Esophagus squamous epithelium (tissue), 4 donors: ENCODE results near the gene GALNT2.

Source experiments
- POLR2A ChIP-seq, 4 donors: fragments of 450-650 bp; IDR thresholded peaks; one replicate each; pipeline ENCODE4 v1.6.1; 2017; ENCODE audit warnings: antibody characterized with exemption in 4 of 4, mild to moderate bottlenecking in 4 of 4, moderate library complexity in 3 of 4
- TF ChIP-seq, protein P1 (sequence below), 6 experiments: fragments of 450-650 bp in 4 of 6; fragments of 200-600 bp in 2 of 6; sonication (generic) in 2 of 6; IDR thresholded peaks; one replicate each; pipeline ENCODE4 v1.5.1; 2016 to 2019; ENCODE audit warnings: antibody characterized with exemption in 6 of 6, mild to moderate bottlenecking in 4 of 6, moderate library complexity in 4 of 6

DNA sequence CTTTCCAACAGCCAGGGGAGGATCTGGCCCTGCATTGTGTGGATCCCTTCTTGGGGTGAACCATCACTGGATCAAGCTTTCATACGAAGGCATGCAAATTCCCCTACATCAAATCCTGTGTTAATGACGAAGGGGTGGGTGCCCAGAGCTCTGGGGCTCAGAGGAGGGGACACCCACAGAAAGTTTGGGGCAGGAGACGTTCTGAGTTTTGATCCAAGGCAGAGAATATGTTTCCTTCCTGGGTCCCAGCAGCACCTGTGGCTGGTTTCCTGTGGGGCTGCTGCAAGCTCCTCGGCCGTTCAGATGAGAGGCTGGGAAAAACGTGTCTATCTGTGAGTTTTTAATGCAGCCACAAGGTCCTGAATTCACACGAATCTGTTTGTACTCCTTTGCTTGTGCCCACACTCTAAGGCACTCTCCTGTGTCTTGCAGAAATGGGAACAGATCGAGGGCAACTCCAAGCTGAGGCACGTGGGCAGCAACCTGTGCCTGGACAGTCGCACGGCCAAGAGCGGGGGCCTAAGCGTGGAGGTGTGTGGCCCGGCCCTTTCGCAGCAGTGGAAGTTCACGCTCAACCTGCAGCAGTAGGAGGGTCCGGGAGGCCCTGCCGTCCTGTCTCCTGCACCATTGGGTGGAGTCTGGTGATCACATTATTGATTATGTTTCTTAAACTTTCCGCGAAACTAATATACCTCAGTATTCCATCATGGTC is 212.0 kb downstream of the GALNT2 start:
- TF ChIP-seq, protein P1, sequence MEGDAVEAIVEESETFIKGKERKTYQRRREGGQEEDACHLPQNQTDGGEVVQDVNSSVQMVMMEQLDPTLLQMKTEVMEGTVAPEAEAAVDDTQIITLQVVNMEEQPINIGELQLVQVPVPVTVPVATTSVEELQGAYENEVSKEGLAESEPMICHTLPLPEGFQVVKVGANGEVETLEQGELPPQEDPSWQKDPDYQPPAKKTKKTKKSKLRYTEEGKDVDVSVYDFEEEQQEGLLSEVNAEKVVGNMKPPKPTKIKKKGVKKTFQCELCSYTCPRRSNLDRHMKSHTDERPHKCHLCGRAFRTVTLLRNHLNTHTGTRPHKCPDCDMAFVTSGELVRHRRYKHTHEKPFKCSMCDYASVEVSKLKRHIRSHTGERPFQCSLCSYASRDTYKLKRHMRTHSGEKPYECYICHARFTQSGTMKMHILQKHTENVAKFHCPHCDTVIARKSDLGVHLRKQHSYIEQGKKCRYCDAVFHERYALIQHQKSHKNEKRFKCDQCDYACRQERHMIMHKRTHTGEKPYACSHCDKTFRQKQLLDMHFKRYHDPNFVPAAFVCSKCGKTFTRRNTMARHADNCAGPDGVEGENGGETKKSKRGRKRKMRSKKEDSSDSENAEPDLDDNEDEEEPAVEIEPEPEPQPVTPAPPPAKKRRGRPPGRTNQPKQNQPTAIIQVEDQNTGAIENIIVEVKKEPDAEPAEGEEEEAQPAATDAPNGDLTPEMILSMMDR (IDR thresholded peaks at IDR 0.05), result no peak
- no peak for TF ChIP-seq POLR2A (IDR thresholded peaks at IDR 0.05)
